NT2/D1 (cell line): ENCODE measurements around the gene RBPJL.
A peak's percentile ranks its signal among the peaks of the same experiment; 100 is the strongest.

Experiments
- YY1 ChIP-seq: IDR thresholded peaks from 2 replicates; pipeline ENCODE4 v1.6.1; 2011; ENCODE audit not compliant: insufficient read length, insufficient read depth
- ZNF274 ChIP-seq: IDR thresholded peaks from 2 replicates; pipeline ENCODE4 v1.6.1; 2011; ENCODE audit warnings: mild to moderate bottlenecking, low read depth, low read length

DNA sequence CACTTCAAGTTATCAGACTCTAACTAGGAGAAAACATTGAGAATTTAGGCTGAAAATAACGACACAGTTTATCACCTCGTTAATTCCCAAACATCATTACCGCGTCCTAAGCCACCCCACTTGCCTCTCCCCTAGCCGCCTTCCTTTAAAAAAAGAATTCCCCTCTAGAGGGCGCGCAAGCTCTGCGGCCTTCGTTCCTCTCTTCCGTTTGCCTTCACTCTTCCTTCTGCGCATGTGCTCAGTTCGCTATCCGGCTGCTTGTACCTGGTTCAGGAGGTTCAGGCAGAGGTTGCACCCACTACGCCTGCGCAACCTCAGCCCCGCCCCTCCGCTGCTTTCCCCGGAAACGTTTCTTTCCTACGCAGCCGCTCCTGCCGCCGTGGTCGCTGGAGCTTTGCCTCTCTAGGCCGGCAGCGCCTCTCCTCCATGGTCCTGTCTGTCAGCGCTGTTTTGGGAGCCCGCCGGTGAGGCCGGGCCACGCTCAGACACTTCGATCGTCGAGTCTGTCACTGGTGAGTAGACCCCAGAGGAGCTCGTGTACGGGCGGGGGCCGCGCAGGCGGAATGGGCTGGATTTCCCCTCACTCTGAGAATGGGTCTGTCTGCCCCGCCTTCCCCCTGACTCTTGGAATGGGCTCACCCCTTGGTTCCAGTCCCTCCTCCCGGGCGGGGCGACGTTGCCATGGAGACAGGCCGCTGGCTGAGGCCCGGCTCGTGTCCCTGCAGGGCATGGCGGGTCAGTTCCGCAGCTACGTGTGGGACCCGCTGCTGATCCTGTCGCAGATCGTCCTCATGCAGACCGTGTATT, 56.4 kb downstream of the RBPJL start, which contains the start of gene SYS1:
- TF ChIP-seq ZNF274 (no peak), YY1 (peak; percentile 12)
